NCI-H187 treated with DMSO at 0.1 percent for 48 hours (cell line): Measurements from ENCODE around the gene LRRC4.

Experiments
- DNase-seq: peaks from one replicate; lab custom pipeline; 2025; lab: John Stamatoyannopoulos, UW

LRRC4 gene

DNA sequence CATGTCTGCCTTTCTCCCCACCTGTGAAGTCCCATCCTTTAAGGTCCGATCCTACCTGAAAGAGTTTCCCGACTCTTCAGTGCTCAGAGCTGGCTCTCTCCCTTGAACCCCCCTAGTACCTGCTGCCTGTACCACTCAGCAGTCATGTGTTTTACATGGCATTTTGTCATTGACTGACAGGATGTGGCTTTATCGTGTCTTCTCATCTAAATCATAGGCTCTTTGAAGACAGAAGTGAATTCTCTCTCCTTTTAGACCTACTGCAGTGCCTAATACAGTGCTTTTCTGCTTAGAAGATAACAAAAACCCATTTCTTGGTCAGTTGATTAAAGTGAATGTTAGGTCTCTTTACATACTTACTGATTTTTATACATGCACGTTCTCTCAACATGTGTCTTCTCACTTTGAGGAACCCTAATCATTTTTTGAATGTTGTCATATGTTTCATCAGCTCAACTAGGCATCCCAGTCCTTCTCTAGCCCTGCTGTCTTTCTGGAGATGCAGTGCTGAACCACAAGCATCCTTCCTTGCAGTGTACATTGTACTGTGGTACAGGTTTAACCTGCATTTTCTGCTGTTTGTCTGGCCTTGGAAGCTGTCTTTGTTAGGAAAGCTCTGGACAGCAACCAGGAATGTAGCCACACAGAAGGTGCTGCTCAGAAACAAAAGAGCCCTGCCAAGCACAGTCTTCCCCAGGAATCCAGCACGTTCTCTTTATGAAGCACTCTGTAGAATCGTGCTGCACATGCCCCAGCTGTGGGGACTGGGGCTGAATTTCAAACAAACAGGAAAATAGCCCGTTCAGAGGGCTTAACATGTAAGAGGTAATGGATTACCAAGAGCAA is 28.1 kb upstream of the LRRC4 start:
- DNase-seq: no peak

DNA sequence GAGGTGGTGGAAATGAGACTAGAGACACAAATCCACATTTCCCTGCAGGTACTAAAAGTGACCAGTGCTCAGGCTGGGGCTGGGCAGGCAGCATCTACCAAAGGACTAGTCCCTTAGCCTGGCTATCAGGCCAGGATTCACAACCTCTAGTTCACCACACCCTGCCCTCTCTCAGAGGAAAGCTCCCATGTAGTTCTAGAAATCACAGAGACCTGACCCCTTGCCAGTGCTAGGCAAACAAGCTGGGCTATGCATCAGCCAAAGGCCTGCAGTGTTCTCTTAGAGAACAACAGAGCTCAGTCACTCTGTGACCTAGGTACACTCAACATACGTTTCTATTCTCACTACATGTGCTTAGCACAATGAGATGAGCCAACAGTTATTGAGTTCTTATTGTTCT is 26.7 kb upstream of the LRRC4 start:
- no peak for DNase-seq

DNA sequence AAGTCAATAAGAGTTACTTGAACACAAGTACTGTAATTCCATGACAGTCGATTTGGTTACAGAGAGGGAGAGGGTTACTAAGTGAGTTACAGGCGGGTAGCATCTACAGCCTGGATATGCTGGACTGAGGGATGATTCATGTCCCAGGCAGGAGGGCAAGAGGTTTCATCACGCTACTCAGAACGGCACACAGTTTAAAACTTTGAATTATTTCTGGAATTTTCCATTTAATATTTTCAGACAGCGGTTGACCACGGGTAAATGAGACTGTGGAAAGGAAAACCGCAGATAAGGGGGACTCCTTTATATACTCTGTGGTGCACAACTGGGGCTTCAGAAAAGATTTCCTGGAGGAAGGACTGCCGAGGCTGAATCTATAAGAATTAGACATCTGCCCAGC is 25.7 kb upstream of the LRRC4 start:
- DNase-seq: no peak

DNA sequence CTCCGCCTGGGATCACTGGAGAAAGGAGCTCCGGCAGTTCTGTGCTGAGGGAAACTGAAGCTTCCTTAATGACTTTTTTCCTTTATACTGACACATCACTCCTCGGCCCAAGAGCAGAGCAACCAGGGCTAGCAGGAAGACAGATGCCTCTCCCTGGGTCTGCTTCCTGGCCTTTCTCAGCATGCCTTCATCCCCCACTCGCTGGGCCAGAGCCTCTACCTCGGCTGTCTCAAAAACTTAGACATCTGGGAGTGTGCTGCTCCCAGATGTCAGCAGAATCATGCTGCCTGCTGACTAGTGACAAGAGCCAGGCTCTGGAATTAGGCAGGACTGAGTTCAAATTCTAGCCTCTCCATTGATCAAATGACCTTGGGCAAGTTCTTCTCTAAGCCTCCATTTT is 24.4 kb upstream of the LRRC4 start:
- DNase-seq: no peak

DNA sequence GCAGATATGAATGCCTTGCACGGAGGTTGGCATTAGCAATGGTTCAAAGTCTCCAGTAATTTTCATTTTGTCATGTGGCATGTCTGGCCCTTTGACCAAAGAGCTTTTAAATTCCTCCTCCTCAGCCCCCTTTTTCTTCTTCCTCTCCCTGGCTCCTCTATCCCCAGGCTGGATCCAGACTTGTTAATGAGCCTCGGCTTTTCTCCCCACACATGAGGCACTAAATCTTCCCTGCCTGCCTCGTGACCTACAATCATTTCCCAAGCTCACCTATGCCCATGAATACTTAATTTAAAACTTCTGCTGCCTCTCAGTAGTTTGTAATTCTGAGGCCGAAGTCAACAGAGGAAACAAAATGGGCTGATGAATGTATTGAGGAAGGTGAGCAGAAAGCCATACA is 23.3 kb upstream of the LRRC4 start:
- DNase-seq: no peak

GRCh38 chr7:128053991-128054390 is 22.8 kb upstream of the LRRC4 start:
- no peak for DNase-seq

DNA sequence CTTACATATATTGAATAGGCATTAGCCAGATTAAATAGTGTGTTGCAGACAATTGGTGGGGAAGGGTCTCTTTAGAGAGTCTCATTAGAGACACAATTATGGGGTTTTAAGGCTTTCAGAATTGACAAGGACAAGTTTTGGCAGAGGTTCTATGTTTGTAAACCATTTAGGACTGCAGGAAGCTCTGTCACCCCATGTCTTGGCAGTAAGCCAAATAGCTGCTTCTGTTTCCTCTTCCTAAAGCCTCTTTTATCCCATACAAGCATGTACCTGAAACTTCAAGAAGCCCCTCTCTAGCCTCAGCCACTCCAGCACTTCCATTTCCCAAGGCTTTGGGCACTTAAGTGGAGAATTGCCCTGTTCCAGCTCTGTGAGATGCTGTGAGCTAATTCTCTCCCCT is 21.8 kb upstream of the LRRC4 start:
- DNase-seq: no peak

DNA sequence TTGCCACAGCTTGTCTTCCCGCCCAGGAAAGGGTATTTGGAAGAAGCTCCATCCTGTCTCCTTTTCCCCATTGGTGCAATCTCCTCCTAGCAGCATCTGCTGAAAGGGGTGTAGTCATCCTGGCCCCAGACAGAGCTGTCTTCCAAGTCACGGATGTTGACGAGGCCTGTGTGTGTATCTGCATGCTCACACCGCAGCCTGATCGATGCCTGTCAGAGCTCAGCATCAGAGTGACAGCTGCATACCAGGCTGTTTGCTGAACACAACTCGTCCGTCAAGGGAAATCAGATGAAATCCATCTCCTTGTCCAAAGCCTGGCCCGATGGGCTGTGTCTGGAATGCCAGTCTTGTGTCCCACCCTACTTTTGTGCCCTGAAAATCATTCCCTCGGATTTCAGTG is 21.2 kb upstream of the LRRC4 start:
- DNase-seq: no peak

DNA sequence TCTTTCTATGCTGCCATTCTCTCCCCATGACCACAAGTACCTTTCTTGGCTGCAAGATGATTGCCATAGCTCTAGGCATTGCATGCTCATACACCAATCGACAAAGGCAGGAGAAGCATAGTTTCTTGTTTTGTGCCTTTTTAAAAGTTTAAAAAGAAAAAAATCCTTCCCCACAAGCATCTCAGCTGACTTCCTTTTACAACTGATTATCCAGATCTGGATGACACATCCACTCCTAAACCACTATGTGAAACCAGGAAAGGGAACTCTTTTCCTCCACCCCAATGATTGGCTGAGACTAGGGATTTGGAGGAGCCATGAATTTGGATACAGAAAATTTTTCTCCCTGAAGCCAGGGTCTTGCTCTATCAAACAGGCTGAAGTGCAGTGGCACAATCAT is 14.5 kb upstream of the LRRC4 start:
- DNase-seq: no peak

- no peak for DNase-seq
Observed at GRCh38 chr7:128045158-128045557, 13.9 kb upstream of the LRRC4 start.

DNA sequence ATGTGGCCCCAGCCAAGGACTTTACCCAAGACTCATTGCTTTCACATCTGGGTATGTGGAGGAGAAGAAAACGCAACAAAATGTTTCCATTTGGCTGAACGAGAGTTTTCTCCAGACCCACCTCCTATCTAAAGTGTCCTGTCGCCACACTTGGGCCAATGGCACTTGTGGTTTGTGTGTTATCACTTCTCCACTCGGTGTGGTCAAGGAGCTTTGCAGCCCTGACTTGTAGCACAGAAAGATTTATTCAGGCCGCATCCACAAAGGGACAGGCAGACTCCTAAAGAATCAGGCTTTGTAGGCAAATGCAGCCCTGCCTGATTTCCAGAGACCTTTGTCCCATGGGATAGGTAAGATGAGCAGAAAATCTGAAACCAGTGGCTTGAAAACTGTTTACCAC is 12.8 kb upstream of the LRRC4 start:
- DNase-seq: no peak

DNA sequence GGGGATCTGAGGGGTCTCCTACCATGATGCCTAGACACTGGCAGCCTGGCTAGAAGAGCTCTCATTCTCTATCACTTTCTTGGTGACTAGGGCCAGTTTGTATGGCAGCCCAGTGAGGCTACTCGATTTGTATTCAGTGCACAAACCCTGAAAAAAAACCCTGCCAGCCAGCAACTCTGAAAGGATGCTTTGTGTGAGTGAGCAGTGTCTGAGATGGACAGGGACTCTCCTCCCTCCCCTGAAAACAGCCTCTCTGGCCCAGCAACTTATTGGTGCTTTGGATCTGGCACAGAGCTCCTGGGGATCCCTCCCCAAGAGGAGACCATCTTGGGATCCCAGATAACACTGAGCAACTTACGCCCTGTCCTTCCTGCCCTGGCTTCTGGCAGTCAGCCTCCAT is 10.8 kb upstream of the LRRC4 start:
- DNase-seq: no peak

GRCh38 chr7:128041203-128041602 is 10.0 kb upstream of the LRRC4 start:
- DNase-seq: no peak

GRCh38 chr7:128040205-128040604 is 9.0 kb upstream of the LRRC4 start:
- no peak for DNase-seq

GRCh38 chr7:128039544-128039953 is 8.3 kb upstream of the LRRC4 start:
- DNase-seq: no peak

- no peak for DNase-seq
Observed at GRCh38 chr7:128037880-128038619, 6.8 kb upstream of the LRRC4 start.

DNA sequence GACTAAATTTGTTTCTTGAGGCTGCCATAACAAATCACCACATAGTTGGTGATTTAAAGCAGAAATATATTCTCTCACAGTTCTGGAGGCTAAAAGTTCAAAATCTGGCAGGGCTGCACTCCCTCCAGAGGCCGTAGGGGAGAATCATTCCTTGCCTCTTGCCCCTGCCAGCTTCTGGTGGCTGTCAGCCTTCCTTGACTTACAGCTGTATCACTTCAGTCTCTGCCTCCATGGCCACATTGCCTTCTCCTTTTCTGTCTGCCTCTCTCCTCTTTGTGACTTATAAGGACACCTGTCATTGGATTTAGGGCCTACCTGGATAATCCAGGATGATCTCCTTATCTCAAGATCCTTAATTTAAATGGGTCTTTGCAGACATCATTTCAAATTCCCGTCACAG is 5.8 kb upstream of the LRRC4 start:
- no peak for DNase-seq

DNA sequence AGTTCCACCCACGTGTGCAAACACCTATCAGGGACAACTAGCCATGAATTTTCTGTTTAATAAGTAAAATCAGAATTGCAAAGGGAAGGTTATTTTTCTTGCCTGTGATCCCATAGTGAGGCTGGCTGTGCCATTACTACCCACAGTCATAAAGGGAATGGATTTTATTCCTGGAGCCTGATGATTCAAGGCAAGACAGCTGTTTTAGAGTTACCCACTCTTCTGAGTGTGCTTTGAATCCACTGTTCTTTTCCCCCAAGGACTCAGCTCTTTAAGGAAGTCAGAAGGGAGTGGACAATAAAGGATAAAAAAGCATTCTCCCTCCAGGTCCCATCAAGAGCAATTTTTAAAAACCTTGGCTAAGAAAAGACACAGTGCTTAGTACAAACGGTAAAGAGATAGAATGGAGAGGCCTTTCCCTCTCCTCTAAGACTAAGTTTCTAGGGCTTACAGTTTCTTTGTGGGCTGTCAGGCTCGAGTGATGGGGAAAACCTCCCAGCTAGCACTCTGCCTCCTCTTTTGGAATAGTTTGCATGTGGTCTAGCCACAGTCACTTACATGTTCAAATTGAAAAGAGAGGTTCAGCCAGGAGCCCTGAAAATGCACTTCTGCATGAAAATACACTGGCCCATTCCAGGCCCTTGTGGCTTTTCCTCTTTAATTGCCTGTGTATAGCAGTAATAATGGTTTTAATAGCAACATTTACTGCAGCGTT is 5.1 kb upstream of the LRRC4 start:
- no peak for DNase-seq

- no peak for DNase-seq
Observed at GRCh38 chr7:128035712-128036111, 4.5 kb upstream of the LRRC4 start.

DNA sequence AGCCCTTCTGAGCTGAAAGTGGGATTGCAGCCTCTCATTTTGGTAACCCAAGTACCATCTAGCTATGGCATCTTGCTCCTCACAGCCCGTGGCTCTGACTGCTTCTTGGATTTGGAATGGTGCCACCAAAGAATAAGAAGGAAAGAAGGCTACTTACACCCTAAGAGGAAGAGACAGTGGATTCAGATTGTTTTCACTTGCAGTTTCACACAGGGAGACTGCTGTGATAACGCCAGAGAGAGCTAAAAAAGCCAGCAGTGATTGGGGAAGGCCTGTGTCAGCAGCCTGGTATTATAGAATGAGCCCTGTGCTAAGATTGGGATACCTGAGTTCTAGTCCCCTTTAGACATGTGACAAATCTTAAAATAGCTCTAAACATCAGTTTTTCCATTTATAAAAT is 3.6 kb upstream of the LRRC4 start:
- no peak for DNase-seq

DNA sequence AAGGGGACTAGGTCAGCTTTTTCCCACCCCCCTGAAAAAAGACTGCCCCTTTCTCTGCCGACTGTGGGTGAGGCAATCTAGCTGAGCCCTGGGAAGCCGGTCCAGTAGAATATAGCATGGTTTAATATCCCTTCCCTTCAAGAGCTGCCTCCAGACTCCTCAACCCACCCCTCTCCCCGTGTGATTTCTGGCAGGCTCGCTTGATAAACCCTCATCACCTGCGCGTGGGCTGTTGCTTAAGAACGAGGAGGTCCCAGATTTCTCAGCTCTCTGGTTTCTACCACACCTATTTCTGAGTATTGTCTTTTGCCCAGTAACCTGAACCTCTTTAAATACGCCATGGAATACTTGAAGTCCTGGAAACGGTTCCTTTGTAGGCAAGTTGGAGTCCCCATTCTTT is 2.0 kb upstream of the LRRC4 start:
- DNase-seq: no peak

DNA sequence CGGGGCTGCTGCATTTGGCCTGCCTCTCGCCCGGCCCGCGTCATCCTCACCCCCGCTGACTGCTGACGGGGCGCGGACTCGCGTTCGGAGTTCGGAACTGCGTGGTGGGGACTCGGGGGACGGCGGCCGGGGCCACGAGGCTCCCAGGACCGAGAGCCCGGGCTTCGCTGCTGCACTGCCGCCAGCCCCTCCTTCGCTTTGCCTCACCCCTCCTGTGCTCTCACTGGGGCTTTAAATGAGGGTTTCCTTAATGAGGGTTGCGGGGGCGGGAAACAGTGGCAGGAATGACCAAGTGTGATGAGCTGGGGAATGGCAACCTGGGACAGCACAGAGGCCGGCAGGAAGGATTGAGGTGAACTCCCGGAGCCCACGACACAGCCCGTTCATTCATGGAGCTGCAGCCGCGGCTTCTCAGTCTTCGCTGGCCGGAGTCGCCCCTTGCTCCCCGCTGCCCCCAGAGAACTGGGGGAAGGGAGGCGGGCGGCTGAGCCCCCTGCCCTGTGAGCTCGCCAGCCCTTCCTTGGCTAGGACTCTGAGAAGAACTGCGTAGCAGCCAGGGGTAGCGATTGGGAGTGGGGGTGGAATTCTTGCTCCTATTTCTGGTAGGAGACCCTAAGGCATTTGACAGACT is 1.5 kb upstream of the LRRC4 start:
- no peak for DNase-seq
